Measurements from ENCODE around the gene RER1. TPM values are rescaled to one million over a fixed set of nuclear protein-coding genes. Genes with fewer than 3 reads are reported as not detected.

Gene RER1
- total RNA-seq, 1 experiment from 2014 or later = 110 TPM

DNA sequence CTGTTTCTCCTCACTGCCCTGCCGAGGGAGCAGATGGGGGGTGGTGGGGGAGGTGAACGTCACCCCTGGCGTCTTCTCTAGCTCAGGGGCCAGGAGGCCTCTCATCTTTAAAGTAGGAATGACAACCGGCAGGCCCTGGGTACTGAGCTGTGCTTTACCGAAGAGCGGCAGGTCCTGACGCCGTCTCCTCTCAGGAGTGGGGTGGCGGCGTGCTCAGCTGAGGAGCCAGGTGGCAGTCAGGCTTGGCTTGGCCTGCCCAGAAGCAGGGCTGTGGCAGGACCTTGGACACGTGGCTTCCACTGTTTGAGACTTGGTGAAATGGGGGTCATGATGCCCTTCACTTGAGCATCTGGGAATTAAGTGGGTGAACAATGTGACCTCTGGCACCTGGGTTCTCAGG is 3.1 kb downstream of the RER1 start:
- TF ChIP-seq CTCF (conservative IDR thresholded peaks at IDR 0.05) = no peak
- Histone ChIP-seq H4K20me1 (ENCODE audit: control insufficient read depth, insufficient read depth, insufficient read length) (peaks cover 2% of the 10 kb centered on the region), H3K4me2 (ENCODE audit: insufficient read depth, insufficient read length, low read length) (no peak overlapping the region), H3K27ac (ENCODE audit: insufficient read length, low read depth, low read length) (no peak overlapping the region), H3K79me2 (ENCODE audit: insufficient read depth, low read length) (peaks cover 5% of the 10 kb centered on the region; the same call in 1 of the 2 replicates), H3K4ac (ENCODE audit: low read depth, low read length) (no peak overlapping the region), H3K56ac (ENCODE audit: insufficient read length, low read depth, low read length) (no peak overlapping the region), H3K9ac (ENCODE audit: extremely low read depth, insufficient read length, low read length) (no peak overlapping the region), H3T11ph (ENCODE audit: low read length) (no peak overlapping the region), H2AFZ (ENCODE audit: low read length) (no peak overlapping the region), H2BK120ac (ENCODE audit: low read depth, low read length, poor library complexity, severe bottlenecking) (no peak overlapping the region), H2AK5ac (ENCODE audit: insufficient read length, low read length) (no peak overlapping the region), H3K4me1 (ENCODE audit: insufficient read depth, low read length) (no peaks in the 10 kb centered on the region), H2BK15ac (ENCODE audit: low read depth, low read length) (no peak overlapping the region), H3K23me2 (ENCODE audit: insufficient read length, low read depth, low read length, poor library complexity, severe bottlenecking) (peaks cover 6% of the 10 kb centered on the region), H4K91ac (ENCODE audit: insufficient read length, low read depth, low read length) (no peak overlapping the region), H3K18ac (ENCODE audit: insufficient read length, low read depth, low read length) (no peak overlapping the region), H4K5ac (ENCODE audit: insufficient read length, low read depth, low read length) (no peak overlapping the region), H3K79me1 (ENCODE audit: insufficient read depth, low read depth, low read length, poor library complexity, severe bottlenecking) (peaks cover 11% of the 10 kb centered on the region), H2BK20ac (ENCODE audit: low read depth, low read length, poor library complexity, severe bottlenecking) (no peak overlapping the region), H3K23ac (ENCODE audit: insufficient read length, low read depth, low read length) (no peak overlapping the region), H2BK12ac (ENCODE audit: insufficient read length, low read depth, low read length) (no peak overlapping the region), H3K9me3 (ENCODE audit: control insufficient read depth, low read depth, low read length) (no peaks in the 10 kb centered on the region), H2BK5ac (ENCODE audit: insufficient read length, low read length) (no peak overlapping the region), H4K8ac (replicated peaks; ENCODE audit: insufficient read length, low read depth, low read length) (no peak overlapping the region), H3K14ac (ENCODE audit: insufficient read depth, low read length) (no peak overlapping the region), H3K27me3 (ENCODE audit: insufficient read depth, low read length) (no peaks in the 10 kb centered on the region)
- peaks cover 9 to 20% of the 10 kb centered on the region in 2 experiments for H3K4me1 Mint-ChIP-seq
- H3K4me3 Mint-ChIP-seq = no peak overlapping the region
- peak overlapping the region in 2 of 3 experiments; percentile 21 to 77; a peak in 3 of 7 replicates for H3K27ac Mint-ChIP-seq
- H3K36me3 Mint-ChIP-seq (ENCODE audit: insufficient read depth in 1 of 3, low read depth in 3 of 3) = peaks cover 8 to 63% (median 60%) of the 10 kb centered on the region in 3 experiments; a peak in 6 of 7 replicates
- H3K9me3 Mint-ChIP-seq = no peaks in the 10 kb centered on the region
- no peaks in the 10 kb centered on the region for H3K27me3 Mint-ChIP-seq (ENCODE audit: low read depth)
- DNase-seq = no peak
- WGBS (ENCODE audit: extremely low coverage, insufficient read length, low lambda C conversion rate) = no CpG with 5 or more reads among the region's 11 CpGs
